ENCODE data around the gene PPM1J. TPM values are rescaled to one million over a fixed set of nuclear protein-coding genes. Genes with fewer than 3 reads are reported as not detected.

The PPM1J gene
- total RNA-seq, 1 experiment from 2014 or later = 19.3 TPM

DNA sequence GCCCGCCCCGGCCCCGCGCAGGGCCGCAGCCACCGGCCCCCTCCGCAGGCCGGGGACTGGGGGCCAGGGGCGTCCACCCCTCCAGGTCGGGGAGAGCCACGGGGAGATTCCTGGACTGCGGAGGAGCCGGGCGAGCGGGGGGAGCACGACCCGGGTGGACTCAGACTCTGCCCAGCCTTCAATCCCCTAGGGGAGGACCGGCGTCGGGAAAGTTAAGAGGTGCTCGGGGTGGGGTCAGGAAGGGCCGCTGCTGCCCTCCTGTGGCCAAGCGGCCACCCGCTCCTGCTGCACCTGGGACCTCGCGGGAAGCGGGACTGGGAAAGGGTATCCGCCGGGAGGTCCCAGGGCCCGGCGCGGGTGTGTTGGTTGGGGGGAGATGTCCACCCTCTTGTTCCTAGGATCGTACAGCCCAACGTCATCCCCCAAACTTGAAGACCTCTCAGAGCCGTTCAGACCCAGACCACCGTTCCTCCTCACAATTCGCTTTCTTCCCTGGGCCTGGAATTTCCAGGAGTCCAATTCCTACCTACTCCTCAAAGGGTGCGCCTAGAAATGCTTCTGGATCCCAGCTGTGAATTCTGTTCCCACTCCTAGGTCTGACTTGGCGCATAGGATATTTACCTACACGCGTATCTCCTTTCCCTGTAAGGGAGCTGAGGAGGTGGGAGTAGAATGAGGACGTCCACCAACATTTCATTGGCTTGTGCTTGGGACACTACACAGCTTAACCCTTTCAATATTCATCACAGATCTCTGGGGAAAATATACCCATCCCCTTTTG is 7.7 kb downstream of the PPM1J start (continued):
- TF ChIP-seq, protein P1, sequence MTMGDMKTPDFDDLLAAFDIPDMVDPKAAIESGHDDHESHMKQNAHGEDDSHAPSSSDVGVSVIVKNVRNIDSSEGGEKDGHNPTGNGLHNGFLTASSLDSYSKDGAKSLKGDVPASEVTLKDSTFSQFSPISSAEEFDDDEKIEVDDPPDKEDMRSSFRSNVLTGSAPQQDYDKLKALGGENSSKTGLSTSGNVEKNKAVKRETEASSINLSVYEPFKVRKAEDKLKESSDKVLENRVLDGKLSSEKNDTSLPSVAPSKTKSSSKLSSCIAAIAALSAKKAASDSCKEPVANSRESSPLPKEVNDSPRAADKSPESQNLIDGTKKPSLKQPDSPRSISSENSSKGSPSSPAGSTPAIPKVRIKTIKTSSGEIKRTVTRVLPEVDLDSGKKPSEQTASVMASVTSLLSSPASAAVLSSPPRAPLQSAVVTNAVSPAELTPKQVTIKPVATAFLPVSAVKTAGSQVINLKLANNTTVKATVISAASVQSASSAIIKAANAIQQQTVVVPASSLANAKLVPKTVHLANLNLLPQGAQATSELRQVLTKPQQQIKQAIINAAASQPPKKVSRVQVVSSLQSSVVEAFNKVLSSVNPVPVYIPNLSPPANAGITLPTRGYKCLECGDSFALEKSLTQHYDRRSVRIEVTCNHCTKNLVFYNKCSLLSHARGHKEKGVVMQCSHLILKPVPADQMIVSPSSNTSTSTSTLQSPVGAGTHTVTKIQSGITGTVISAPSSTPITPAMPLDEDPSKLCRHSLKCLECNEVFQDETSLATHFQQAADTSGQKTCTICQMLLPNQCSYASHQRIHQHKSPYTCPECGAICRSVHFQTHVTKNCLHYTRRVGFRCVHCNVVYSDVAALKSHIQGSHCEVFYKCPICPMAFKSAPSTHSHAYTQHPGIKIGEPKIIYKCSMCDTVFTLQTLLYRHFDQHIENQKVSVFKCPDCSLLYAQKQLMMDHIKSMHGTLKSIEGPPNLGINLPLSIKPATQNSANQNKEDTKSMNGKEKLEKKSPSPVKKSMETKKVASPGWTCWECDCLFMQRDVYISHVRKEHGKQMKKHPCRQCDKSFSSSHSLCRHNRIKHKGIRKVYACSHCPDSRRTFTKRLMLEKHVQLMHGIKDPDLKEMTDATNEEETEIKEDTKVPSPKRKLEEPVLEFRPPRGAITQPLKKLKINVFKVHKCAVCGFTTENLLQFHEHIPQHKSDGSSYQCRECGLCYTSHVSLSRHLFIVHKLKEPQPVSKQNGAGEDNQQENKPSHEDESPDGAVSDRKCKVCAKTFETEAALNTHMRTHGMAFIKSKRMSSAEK (CRISPR knock-in tag; IDR thresholded peaks at IDR 0.05; ENCODE audit: borderline replicate concordance) = 0 out of 2 replicates have a peak, but pooled peaks have one; percentile 23
- TF ChIP-seq ETV6 (CRISPR knock-in tag; IDR thresholded peaks at IDR 0.05) = 0 out of 2 replicates have a peak, but pooled peaks have one; percentile 6
- no peak for TF ChIP-seq STAT6 (CRISPR knock-in tag; conservative IDR thresholded peaks at IDR 0.05; ENCODE audit: low read depth)

- TF ChIP-seq ATF1 (CRISPR knock-in tag; IDR thresholded peaks at IDR 0.05) (0 out of 2 replicates have a peak, but pooled peaks have one; percentile 11), ZNF423 (CRISPR knock-in tag; IDR thresholded peaks at IDR 0.05) (peak; percentile 78), TEAD4 (CRISPR knock-in tag; IDR thresholded peaks at IDR 0.05) (no peak), PRDM15 (CRISPR knock-in tag; IDR thresholded peaks at IDR 0.05) (peak; percentile 74), ZNF512 (CRISPR knock-in tag; IDR thresholded peaks at IDR 0.05; ENCODE audit: borderline replicate concordance) (0 out of 2 replicates have a peak, but pooled peaks have one; percentile 23), ZNF317 (CRISPR knock-in tag; IDR thresholded peaks at IDR 0.05; ENCODE audit: borderline replicate concordance, low read depth) (0 out of 2 replicates have a peak, but pooled peaks have one; percentile 14)
- H3K4me1 Mint-ChIP-seq = peaks cover 63% of the 10 kb centered on the region
- ATAC-seq = peak; percentile 27
- peaks cover 22% of the 10 kb centered on the region for H3K27me3 Mint-ChIP-seq (ENCODE audit: low read depth)
- peaks cover 12% of the 10 kb centered on the region for H3K36me3 Mint-ChIP-seq
- no peak within 1 kb of the TSS for H3K27ac Mint-ChIP-seq
- POLR2A ChIA-PET = no interaction called here
- H3K9me3 Mint-ChIP-seq = no peaks in the 10 kb centered on the region
- peak within 1 kb of the TSS; percentile 73 for H3K4me3 Mint-ChIP-seq
- CTCF ChIA-PET = interaction anchor here (0.5 to 2.8 kb wide), 4 partner anchors 12 to 336 kb away, joined by 3 to 15 read pairs (median 4); a partner anchor contains a TSS
- peak; percentile 62 for DNase-seq (ENCODE audit: low spot score)
Observed at GRCh38 chr1:112706505-112707220, 8.5 kb downstream of the PPM1J start, which contains the start of gene RHOC. TSS of gene RHOC (minus strand) at chr1:112707127. CDS start at chr1:112703799, 3,328 bp downstream.
